Measurements from ENCODE around the gene PRSS33.

PRSS33 gene

GRCh38 chr16:2798723-2799204 lies 11.4 kb upstream of the PRSS33 start:
- no peak for FAIRE-seq

- FAIRE-seq: no peak
Observed at GRCh38 chr16:2795395-2796143, 8.2 kb upstream of the PRSS33 start.

DNA sequence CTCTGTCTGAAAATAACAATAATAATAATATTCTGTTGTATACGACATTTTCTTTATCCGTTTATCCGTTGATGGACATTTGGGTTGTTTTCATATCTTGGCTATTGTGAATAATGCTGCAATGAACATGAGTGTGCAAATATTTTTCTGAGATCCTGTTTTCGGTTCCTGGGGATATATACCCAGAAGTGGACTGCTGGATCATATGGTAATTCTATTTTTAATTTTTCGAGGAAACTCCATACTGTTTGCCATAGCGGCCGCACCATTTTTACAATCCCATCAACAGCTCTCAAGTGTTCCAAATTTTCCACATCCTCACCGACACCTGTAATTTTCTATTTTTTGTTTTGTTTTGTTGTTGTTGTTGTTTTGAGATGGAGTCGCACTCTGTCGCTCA lies 5.6 kb upstream of the PRSS33 start:
- FAIRE-seq: no peak

GRCh38 chr16:2791174-2791573 lies 3.8 kb upstream of the PRSS33 start:
- FAIRE-seq: no peak

- no peak for FAIRE-seq
Observed at GRCh38 chr16:2790631-2791030, 3.3 kb upstream of the PRSS33 start.

GRCh38 chr16:2787961-2788360 lies 601 bp upstream of the PRSS33 start:
- no peak for FAIRE-seq

DNA sequence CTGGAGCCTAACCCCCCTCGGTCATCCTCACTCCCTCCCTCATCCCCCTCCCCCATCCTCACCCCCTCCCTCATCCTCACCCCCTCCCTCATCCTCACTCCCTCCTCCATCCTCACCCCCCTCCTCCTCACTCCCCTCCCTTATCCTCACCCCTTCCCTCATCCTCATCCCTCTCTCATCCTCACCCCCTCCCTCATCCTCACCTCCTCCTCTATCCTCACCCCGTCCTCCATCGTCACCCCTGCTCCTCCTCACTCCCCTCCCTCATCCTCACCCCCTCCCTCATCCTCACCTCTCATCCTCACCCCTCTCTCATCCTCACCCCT lies 571 bp downstream of the PRSS33 start:
- no peak for FAIRE-seq

DNA sequence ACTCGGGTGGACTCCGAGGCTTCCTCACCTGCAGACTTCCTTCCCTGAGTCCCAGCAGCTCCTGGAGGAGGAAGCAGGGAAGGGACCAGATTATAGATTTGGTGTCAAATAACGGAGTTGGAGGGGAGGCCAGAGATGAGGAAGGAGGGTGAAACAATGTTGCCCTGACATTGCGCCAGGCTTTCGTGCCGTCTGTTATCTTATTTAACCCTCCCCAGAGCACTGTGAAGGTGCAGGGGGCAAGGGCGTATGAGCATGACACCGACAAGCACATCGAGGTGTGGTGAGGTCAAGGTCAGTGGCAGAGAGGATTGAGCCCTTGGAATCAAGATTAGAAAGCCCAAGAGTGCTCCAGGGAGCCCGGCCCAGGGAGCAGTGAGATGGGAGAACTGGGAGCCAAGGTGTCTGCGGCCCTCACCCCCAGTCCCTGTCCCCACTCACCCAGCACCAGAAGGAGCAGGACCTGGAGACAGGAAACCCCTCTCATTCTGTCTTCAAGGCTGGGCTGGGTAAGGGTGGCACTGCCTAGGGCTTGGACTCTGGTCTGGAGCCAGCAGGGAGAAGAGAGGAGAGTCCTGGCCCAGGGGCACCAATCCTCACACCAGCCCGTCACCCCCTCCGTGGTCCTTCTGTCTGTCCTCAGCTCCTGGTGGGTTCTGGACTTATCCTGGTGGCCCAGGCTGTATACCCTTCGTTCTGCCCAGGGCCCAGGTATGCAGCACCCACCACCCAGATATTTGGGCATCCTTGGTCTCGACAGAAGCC lies 1.1 kb downstream of the PRSS33 start:
- no peak for FAIRE-seq

GRCh38 chr16:2785101-2785991 lies 2.0 kb downstream of the PRSS33 start:
- no peak for FAIRE-seq

DNA sequence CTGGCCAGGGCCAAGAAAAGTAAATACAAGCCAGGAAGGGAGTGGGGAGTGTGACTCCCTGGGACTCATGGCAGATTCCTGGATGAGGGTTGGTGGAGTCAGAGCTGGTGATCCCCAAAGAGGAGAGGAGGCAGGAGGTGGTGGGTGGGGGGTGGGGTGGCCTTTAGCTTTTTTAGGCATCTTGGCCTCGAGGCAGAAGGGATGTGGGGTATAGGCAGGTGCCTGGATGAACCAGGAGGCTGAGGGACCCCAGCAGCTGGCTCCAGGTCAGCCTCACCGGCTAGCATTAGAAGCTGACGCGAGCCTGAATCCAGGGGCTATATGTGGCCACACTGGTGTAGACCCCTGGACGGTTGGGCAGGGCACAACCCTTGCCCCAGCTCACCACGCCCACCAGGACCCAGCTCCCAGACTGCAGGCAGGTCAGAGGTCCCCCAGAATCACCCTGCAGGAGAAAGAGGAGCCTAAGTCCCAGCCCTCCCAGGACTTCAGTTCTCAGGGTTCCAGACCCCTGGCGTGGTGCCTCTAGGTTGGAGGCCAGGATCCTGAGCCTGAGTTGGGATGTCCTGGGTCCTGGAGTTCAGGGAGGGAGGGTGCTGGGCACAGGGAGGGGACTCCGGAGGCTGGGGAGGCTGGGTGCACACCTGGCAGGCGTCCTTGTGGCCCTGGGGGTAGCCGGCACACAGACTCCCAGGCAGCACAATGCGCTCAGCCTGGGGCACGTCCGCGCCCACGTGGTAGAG lies 2.8 kb downstream of the PRSS33 start:
- FAIRE-seq: no peak

DNA sequence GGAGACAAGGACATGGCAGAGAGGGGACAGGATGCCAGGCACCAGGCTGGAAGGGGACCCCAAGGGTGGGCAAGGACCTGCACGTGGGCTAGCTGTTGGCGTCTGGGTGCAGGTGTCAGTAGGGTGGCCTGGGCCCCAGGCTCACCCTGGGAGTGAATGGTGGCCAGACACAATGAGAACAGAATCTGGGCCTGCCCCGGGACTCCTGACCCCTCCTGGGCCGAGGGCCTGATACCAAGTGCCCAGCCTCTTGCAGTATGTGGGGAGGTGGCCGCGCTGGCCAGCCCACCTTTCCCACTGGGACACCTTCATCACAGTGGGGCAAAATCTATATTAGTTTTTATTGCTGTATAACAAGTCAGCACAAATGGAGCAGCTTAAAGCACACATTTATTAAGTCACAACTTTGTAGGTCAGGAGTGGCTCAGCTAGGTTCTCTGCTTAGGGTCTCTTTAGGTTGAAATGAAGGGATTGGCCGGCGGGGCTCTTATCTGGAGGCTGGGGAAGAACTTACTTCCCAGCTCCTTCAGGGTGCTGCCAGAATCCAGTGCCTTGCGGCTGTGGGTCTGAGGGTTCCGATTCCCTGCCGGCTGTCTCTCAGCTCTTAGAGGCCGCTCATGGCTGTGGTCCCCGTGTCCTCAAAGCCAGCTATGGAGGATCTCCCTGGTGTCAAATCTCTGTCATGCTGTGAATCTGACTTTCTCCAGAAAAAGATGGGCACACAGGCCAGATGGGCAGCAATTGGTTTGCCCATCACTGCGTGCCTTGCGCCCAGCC lies 3.6 kb downstream of the PRSS33 start:
- FAIRE-seq: no peak

GRCh38 chr16:2782583-2783351 lies 4.6 kb downstream of the PRSS33 start:
- no peak for FAIRE-seq

- FAIRE-seq: no peak
Observed at GRCh38 chr16:2779978-2780898, 7.1 kb downstream of the PRSS33 start.

DNA sequence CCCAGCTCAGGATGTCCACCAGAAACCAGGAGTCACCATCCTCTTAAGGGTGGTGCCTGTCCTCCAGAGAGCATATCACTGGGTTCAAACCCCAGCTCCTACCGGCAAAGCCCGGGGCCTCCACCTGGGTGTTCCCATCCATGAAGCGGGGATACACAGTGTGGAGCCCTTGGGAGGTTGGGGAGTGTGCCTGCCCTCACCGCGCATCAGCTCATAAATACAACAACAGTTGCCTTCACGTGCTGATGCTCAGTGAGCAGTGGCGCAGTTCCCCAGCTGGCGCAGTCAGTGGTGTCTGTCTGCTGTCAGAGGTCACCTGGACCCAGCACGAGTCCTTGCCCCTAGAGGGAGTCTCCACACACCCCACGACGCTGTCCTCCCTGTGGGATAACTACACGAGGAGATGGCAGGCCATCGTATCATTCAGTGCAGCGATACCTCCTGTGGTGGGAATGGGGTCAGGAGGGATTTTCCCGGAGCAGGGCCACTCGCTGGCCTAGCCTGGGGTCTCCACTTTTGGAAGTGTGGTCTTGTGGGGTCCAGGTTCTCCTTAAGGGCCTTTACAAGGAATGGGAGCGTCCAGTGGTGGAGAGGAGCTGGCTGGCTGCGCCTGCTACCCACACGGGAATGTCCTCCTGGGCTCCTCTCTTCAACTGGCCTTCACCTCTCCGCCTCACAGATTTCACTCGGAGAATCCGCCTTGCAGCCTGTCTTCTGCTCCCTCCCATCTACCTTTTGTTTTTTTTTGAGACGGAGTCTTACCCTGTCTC lies 8.0 kb downstream of the PRSS33 start:
- no peak for FAIRE-seq

- no peak for FAIRE-seq
Observed at GRCh38 chr16:2778630-2778958, 8.8 kb downstream of the PRSS33 start.

DNA sequence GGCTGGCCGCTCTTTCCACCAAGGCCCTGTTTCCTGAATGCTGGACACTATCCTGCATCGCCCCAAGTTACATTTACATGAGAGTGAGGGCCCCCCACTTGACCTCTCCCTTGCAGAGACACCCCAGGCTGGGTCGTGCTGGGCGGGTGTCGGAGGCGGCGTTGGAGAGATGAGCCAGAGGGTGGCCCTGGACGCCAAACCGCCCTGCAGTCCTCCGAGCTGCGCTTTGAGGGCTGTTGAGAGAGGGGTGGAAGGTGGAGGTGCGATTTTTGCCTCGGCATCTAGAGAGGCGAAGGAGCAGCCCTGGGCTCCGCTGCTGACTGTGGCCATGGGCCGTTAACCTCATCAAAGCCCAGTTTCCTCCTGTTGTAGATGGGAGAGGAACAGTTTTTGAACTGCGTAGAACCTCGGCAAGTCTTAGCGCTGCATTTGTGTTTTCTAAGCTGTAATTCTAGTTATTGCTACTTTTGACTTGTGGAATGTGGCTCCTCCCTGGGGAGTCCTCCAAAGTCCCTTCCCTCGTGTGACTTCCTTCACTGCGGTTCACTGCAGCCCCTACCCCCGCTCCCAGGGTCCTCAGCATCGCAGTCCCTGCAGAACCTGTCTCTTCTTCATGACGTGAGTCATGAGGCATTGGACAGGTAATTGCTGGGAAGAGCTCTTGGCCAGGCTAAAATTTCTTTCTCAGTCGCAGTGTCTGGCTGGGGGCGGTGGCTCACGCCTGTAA lies 9.3 kb downstream of the PRSS33 start:
- FAIRE-seq: no peak

- no peak for FAIRE-seq
Observed at GRCh38 chr16:2777231-2777902, 10.0 kb downstream of the PRSS33 start, which contains the start of gene ELOB. TSS of gene ELOB (minus strand) at chr16:2777280. CDS start at chr16:2777239, 41 bp downstream.

Measured in G401.6 (cell line).